ENCODE results near the gene EFNA2. TPM values are rescaled to one million over a fixed set of nuclear protein-coding genes. Genes with fewer than 3 reads are reported as not detected.

EFNA2 gene
- polyA plus RNA-seq, 1 experiment, result not detected

GRCh38 chr19:1255186-1256161 lies 30.2 kb upstream of the EFNA2 start:
- ChIA-PET CTCF (interaction anchor here (2.4 to 3.1 kb wide), 2 partner anchors 11 kb away, joined by 13 to 16 read pairs; no protein-coding TSS in a partner anchor), POLR2A (interaction anchor here (0.6 to 7.4 kb wide), 2 partner anchors 11 to 18 kb away, joined by 3 to 241 read pairs; partner anchors contain the start of gene CIRBP)
- TF ChIP-seq, protein P1, sequence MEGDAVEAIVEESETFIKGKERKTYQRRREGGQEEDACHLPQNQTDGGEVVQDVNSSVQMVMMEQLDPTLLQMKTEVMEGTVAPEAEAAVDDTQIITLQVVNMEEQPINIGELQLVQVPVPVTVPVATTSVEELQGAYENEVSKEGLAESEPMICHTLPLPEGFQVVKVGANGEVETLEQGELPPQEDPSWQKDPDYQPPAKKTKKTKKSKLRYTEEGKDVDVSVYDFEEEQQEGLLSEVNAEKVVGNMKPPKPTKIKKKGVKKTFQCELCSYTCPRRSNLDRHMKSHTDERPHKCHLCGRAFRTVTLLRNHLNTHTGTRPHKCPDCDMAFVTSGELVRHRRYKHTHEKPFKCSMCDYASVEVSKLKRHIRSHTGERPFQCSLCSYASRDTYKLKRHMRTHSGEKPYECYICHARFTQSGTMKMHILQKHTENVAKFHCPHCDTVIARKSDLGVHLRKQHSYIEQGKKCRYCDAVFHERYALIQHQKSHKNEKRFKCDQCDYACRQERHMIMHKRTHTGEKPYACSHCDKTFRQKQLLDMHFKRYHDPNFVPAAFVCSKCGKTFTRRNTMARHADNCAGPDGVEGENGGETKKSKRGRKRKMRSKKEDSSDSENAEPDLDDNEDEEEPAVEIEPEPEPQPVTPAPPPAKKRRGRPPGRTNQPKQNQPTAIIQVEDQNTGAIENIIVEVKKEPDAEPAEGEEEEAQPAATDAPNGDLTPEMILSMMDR (IDR thresholded peaks at IDR 0.05; ENCODE audit: low read depth, low read length), result no peak
- Histone ChIP-seq H3K27me3 (ENCODE audit: control insufficient read depth, insufficient read depth, low read length) (no peaks in the 10 kb centered on the region), H3K9me3 (ENCODE audit: control insufficient read depth, insufficient read depth, low read length) (no peaks in the 10 kb centered on the region; the same call in 1 of the 2 replicates), H3K27ac (ENCODE audit: low read depth, low read length) (peak overlapping the region; percentile 73), H3K4me3 (ENCODE audit: low read depth, low read length) (no peak overlapping the region)
- no peak for DNase-seq (ENCODE audit: low read depth, low spot score)

DNA sequence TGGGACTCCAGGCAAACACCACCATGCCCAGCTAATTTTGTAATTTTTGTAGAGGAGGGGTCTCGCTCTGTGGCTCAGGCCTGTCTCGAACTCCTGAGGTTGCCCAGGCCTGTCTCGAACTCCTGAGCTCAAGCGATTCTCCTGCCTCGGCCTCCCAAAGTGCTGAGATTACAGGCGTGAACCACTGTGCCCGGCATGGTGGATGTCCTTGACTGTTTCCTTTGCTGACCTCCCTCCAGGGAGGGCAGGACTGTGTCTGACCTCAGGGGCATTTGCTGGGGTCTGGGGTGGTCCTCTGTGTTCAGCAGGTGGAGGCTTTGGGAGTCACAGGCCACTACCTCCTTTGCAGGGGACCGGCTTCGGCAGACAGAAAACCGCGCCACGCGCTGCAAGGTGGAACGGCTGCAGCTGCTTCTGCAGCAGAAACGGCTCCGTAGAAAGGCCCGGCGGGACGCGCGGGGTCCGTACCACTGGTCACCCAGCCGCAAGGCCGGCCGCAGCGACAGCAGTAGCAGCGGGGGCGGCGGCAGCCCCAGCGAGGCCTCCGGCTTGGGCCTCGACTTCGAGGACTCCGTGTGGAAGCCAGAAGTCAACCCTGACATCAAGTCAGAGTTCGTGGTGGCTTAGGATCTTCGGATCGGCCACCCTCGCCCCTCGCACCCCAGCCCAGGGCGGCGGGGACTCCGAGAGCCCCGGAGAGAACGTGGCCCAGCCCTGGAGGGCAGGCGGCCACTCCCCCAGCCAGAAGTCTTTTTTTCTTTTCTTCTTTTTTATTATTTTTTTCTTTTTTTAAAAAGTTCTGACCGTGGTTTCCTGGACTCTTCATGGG lies 28.8 kb upstream of the EFNA2 start:
- no peak overlapping the region for H3K4me3 ChIP-seq (ENCODE audit: low read depth, low read length)
- H3K27ac ChIP-seq (ENCODE audit: low read depth, low read length), result peak overlapping the region; percentile 68
- H3K9me3 ChIP-seq (ENCODE audit: control insufficient read depth, insufficient read depth, low read length), result no peaks in the 10 kb centered on the region; the same call in 1 of the 2 replicates
- TF ChIP-seq, protein P1 (IDR thresholded peaks at IDR 0.05; ENCODE audit: low read depth, low read length), result no peak
- no peak for DNase-seq (ENCODE audit: low read depth, low spot score)
- no peaks in the 10 kb centered on the region for H3K27me3 ChIP-seq (ENCODE audit: control insufficient read depth, insufficient read depth, low read length)
- ChIA-PET POLR2A (interaction anchor here (0.8 to 7.4 kb wide), 2 partner anchors 8 to 10 kb away, joined by 4 to 241 read pairs; partner anchors contain the start of gene CIRBP), CTCF (interaction anchor here (2.4 to 3.1 kb wide), 2 partner anchors 9 to 12 kb away, joined by 13 to 16 read pairs; no protein-coding TSS in a partner anchor)

- ChIA-PET CTCF (interaction anchor here (1.1 to 3.1 kb wide), 3 partner anchors 9 to 14 kb away, joined by 3 to 13 read pairs (median 3); no protein-coding TSS in a partner anchor), POLR2A (interaction anchor here (0.8 to 7.4 kb wide), 2 partner anchors 9 kb away, joined by 4 to 241 read pairs; partner anchors contain the start of gene CIRBP)
- TF ChIP-seq, protein P1 (IDR thresholded peaks at IDR 0.05; ENCODE audit: low read depth, low read length), result no peak
- no peaks in the 10 kb centered on the region; the same call in 1 of the 2 replicates for H3K9me3 ChIP-seq (ENCODE audit: control insufficient read depth, insufficient read depth, low read length)
- no peak overlapping the region for H3K4me3 ChIP-seq (ENCODE audit: low read depth, low read length)
- no peak for DNase-seq (ENCODE audit: low read depth, low spot score)
- peak overlapping the region; percentile 68 for H3K27ac ChIP-seq (ENCODE audit: low read depth, low read length)
- no peaks in the 10 kb centered on the region for H3K27me3 ChIP-seq (ENCODE audit: control insufficient read depth, insufficient read depth, low read length)
Observed at GRCh38 chr19:1257475-1258162, 28.1 kb upstream of the EFNA2 start.

GRCh38 chr19:1258163-1258492 lies 27.5 kb upstream of the EFNA2 start:
- Histone ChIP-seq H3K27me3 (ENCODE audit: control insufficient read depth, insufficient read depth, low read length) (no peaks in the 10 kb centered on the region), H3K9me3 (ENCODE audit: control insufficient read depth, insufficient read depth, low read length) (no peaks in the 10 kb centered on the region; the same call in 1 of the 2 replicates), H3K4me3 (ENCODE audit: low read depth, low read length) (no peak overlapping the region), H3K27ac (ENCODE audit: low read depth, low read length) (peak overlapping the region; percentile 68)
- ChIA-PET CTCF (interaction anchor here (1.1 to 1.4 kb wide), 2 partner anchors 8 to 14 kb away, joined by 3 read pairs; no protein-coding TSS in a partner anchor), POLR2A (interaction anchor here (1.0 to 7.4 kb wide), 2 partner anchors 9 to 14 kb away, joined by 3 to 241 read pairs; partner anchors contain the start of gene CIRBP)
- no peak for DNase-seq (ENCODE audit: low read depth, low spot score)
- TF ChIP-seq, protein P1 (IDR thresholded peaks at IDR 0.05; ENCODE audit: low read depth, low read length), result no peak
